IgD-negative memory B cell (primary cell): ENCODE results near the gene MRTFA. TPM values are rescaled to one million over a fixed set of nuclear protein-coding genes. Genes with fewer than 3 reads are reported as not detected.

Source experiments
- H3K27ac Mint-ChIP-seq, 3 donors: one replicate each; pipeline ENCODE4 v1.8.0; 2020 to 2022; ENCODE audit warnings: mild to moderate bottlenecking in 3 of 3, mixed read lengths in 3 of 3, moderate library complexity in 1 of 3
- H3K27me3 Mint-ChIP-seq: one replicate; pipeline ENCODE4 v1.8.0; 2021; ENCODE audit warnings: mixed read lengths
- H3K36me3 Mint-ChIP-seq: one replicate; pipeline ENCODE4 v1.8.0; 2020; ENCODE audit warnings: mild to moderate bottlenecking, mixed read lengths
- H3K4me1 Mint-ChIP-seq, 3 donors: one replicate each; pipeline ENCODE4 v1.8.0; 2020 to 2022; ENCODE audit warnings: mixed read lengths in 3 of 3, mild to moderate bottlenecking in 1 of 3
- H3K4me3 Mint-ChIP-seq, 4 donors: one replicate each; pipeline ENCODE4 v1.8.0; 2020 to 2022; ENCODE audit warnings: mild to moderate bottlenecking in 4 of 4, mixed read lengths in 4 of 4, moderate library complexity in 3 of 4
- H3K9me3 Mint-ChIP-seq, 3 donors: one replicate each; pipeline ENCODE4 v1.8.0; 2020 to 2021; ENCODE audit warnings: mixed read lengths in 3 of 3, mild to moderate bottlenecking in 1 of 3
- polyA plus RNA-seq: library from polyadenylated mRNA; unstranded; fragments of 300-500 nt; fragmentation: Illumina TruSeq; gene quantifications from one replicate; pipeline ENCODE4 v1.2.3, GENCODE V29; 2021

Gene MRTFA
- polyA plus RNA-seq, 1 donor from 2014 or later: 17.2 TPM

DNA sequence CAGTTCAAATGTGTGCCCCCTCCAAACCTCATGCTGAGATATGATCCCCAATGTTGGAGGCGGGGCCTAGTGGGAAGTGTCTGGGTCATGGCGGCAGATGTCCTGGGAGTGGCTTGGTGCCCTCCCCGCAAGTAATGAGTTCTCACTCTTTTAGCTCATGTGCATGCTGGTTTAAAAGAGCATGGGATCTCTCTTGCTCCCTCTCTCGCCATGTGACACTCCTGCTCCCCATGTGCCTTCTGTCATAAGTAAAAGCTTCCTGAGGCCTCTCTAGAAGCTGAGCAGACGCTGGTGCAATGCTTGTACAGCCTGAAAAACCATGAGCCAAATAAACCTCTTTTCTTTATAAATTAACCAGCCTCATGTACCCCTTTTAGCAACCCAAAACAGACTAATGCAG is 167.3 kb downstream of the MRTFA start:
- Mint-ChIP-seq H3K4me1 (peaks cover 7 to 14% (median 8%) of the 10 kb centered on the region in 3 donors), H3K4me3 (no peak overlapping the region), H3K36me3 (peaks cover 3% of the 10 kb centered on the region), H3K27ac (no peak overlapping the region), H3K9me3 (no peaks in the 10 kb centered on the region), H3K27me3 (no peaks in the 10 kb centered on the region)

DNA sequence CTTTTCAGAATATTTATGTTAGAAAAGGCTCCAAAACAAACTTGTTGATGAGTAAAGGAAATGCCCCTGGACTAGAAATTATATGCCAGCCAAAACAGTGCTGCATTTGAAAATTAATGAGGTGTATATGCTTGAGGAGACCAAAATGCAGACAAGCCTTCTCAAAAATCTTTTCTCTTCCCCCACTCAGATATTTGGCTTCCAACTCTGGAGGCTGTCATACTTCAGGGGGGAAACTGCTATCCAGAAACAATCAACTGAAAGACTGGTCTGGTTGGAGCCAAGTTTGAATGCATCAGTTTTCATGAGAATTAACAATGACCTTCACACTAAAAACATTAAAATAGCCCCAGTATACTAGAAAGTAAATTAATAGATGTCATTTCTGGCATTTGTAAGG is 167.9 kb downstream of the MRTFA start:
- no peaks in the 10 kb centered on the region for H3K27me3 Mint-ChIP-seq
- H3K4me1 Mint-ChIP-seq: peaks cover 8 to 16% (median 9%) of the 10 kb centered on the region in 3 donors
- peaks cover 3% of the 10 kb centered on the region for H3K36me3 Mint-ChIP-seq
- no peak overlapping the region for H3K27ac Mint-ChIP-seq
- no peak overlapping the region for H3K4me3 Mint-ChIP-seq
- no peaks in the 10 kb centered on the region for H3K9me3 Mint-ChIP-seq

DNA sequence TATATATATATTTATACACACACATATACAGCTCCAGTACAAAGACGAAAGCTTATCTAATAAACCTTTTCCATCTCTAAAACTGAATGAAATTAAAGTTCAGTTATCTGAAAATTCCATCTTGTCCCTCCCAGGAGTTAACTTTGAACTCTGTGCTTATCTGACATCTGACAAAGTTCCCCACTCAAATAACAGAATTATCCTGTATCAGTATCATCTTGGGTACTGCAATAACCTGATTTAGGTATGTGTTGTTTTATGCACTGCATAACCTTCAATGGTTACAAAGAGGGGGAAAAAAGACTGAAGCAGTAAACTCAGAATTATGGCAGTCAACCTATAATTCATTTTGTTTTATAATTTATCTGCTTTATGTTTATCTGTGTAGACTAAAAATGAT is 169.5 kb downstream of the MRTFA start:
- Mint-ChIP-seq H3K4me1 (peaks cover 12 to 23% (median 22%) of the 10 kb centered on the region in 3 donors), H3K36me3 (peaks cover 3% of the 10 kb centered on the region), H3K27ac (no peak overlapping the region), H3K4me3 (no peak overlapping the region), H3K9me3 (no peaks in the 10 kb centered on the region), H3K27me3 (no peaks in the 10 kb centered on the region)

DNA sequence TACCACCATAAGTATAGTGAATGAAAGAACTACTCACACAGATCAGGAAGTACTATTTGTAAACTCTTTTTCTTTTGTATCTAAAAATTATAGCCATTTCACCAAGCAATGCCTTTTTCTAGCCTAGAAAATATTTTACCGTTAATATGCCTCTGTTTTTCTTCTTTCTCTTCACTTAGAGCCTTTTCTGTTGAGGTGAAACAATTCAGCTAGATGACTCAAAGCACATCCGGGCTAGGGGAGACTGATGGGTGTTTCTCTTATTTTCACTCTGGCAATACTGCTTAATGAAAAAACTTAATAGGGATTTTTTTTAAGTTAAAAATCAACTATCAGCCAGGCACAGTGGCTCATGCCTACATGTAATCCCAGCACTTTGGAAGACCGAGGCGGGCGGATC is 172.8 kb downstream of the MRTFA start:
- Mint-ChIP-seq H3K4me3 (peak overlapping the region; percentile 95 to 99 (median 98)), H3K27ac (peak overlapping the region; percentile 85 to 97 (median 93)), H3K27me3 (no peaks in the 10 kb centered on the region), H3K36me3 (peaks cover 3% of the 10 kb centered on the region), H3K4me1 (peaks cover 32 to 41% (median 39%) of the 10 kb centered on the region in 3 donors), H3K9me3 (no peaks in the 10 kb centered on the region)

GRCh38 chr22:40463017-40463631 is 173.4 kb downstream of the MRTFA start:
- Mint-ChIP-seq H3K4me3 (peak overlapping the region; percentile 95 to 99 (median 98)), H3K4me1 (peaks cover 35 to 44% (median 43%) of the 10 kb centered on the region in 3 donors), H3K27ac (peak overlapping the region; percentile 85 to 97 (median 93)), H3K9me3 (no peaks in the 10 kb centered on the region), H3K27me3 (no peaks in the 10 kb centered on the region), H3K36me3 (peaks cover 3% of the 10 kb centered on the region)

DNA sequence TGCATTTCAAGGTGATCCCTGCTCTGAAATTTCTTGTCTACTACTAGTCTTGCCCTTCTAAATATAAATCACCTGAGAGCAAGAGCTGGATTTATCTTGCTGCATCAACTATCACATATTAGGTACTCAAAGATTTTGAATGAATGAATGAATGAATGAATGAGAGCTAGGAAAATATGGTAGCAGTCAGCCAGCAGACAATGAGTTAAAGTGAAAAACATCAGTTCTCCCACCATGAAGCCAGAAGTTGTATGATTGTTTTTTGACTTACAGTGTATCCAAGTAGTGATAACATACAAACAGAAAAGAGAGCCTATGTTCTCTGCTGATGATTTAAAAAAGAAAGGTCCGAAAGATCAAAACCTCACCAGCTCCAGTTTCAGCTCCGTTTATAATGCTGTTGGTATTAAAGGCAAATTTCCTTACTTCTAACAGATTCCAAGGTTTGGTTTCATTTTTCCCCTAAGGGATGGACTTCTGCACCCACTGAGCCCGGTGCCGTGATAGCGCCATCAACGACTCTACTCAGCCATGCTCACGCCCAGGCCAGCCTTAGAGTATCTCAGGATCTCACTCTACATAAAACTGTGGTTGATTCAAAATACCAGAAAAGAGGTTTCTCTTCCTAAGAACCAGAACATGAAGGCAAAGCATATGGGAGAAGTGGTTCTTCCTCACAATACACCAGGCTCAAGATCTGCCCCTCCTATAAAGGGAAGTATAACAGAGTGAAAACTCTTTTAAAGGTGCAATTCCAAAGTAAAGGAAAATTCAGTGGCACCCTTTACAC is 174.1 kb downstream of the MRTFA start:
- Mint-ChIP-seq H3K4me1 (peaks cover 42 to 50% (median 48%) of the 10 kb centered on the region in 3 donors), H3K9me3 (no peaks in the 10 kb centered on the region), H3K4me3 (peak overlapping the region; percentile 95 to 99 (median 98)), H3K27ac (peak overlapping the region; percentile 85 to 97 (median 93)), H3K27me3 (no peaks in the 10 kb centered on the region), H3K36me3 (peaks cover 3% of the 10 kb centered on the region)

DNA sequence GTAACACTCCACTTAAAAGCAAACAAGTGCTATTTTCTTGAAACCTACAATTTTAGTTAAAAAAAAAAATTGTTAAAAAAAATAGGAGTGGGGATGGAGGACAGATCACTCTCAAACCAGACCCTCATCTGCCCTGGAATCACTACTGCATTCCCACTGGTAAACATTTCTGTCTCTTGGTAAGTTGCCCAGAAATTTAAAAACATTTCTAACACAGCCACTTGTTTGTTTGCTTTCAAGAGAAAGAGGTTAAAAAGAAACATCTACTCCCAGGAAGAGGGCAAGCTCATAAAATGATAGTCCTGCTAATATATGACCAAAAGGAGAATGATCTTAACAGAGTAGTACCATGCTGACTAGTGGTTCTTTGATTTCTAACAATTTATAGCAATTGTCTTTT is 182.8 kb downstream of the MRTFA start:
- Mint-ChIP-seq H3K36me3 (peaks cover 4% of the 10 kb centered on the region), H3K9me3 (no peaks in the 10 kb centered on the region), H3K27me3 (no peaks in the 10 kb centered on the region), H3K4me1 (peaks cover 39 to 49% (median 49%) of the 10 kb centered on the region in 3 donors), H3K4me3 (peak overlapping the region in 1 of 4 donors; percentile 9), H3K27ac (peak overlapping the region in 1 of 3 donors; percentile 47)

GRCh38 chr22:40452730-40453487 is 183.6 kb downstream of the MRTFA start:
- Mint-ChIP-seq H3K4me1 (peaks cover 36 to 46% (median 46%) of the 10 kb centered on the region in 3 donors), H3K4me3 (peak overlapping the region in 1 of 4 donors; percentile 30), H3K9me3 (no peaks in the 10 kb centered on the region), H3K27me3 (no peaks in the 10 kb centered on the region), H3K27ac (peak overlapping the region in 1 of 3 donors; percentile 47), H3K36me3 (peaks cover 4% of the 10 kb centered on the region)

GRCh38 chr22:40451210-40451609 is 185.3 kb downstream of the MRTFA start:
- Mint-ChIP-seq H3K36me3 (peaks cover 1% of the 10 kb centered on the region), H3K9me3 (no peaks in the 10 kb centered on the region), H3K27me3 (no peaks in the 10 kb centered on the region), H3K4me3 (peak overlapping the region in 2 of 4 donors; percentile 32 to 34), H3K4me1 (peaks cover 36 to 52% (median 43%) of the 10 kb centered on the region in 3 donors), H3K27ac (peak overlapping the region; percentile 47 to 79 (median 70))

DNA sequence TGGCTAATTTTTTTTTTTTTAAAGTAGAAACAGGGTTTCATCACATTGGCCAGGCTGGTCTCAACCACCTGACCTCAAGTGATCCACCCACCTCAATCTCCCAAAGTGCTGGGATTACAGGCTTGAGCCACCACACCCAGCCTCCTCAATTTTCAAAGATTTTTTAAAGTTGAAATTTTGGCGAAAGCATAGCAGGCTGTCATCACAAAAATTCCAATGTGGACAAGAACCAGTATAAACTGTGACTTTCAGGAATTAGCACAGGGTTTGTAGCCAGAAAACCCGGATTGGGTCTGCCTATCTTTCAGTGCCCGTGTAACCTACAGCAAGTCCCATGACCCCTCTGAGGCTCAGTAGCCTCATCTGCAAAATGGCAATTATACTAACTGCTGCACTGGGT is 185.9 kb downstream of the MRTFA start:
- Mint-ChIP-seq H3K4me1 (peaks cover 38 to 58% (median 47%) of the 10 kb centered on the region in 3 donors), H3K9me3 (no peaks in the 10 kb centered on the region), H3K4me3 (no peak overlapping the region), H3K27ac (peak overlapping the region in 1 of 3 donors; percentile 70), H3K27me3 (no peaks in the 10 kb centered on the region), H3K36me3 (peaks cover 1% of the 10 kb centered on the region)

DNA sequence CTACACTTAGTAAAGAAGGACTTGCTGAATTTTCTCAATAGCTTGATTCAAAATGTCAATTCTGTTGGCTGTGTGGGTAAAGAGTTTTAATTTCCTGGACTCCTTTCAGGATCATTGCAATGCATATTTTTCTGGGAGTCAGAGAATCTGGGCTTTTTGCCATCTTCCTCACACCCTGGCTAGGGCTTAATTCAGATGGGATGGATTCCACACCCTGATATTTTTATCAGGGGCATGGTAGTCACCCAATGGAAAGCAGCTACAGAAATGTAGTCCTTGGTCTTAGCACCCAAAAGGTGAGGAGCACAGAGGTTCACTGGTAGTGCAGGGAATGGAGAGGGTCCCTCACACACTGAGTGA is 186.9 kb downstream of the MRTFA start:
- Mint-ChIP-seq H3K4me3 (peak overlapping the region in 2 of 4 donors; percentile 12 to 18), H3K27ac (no peak overlapping the region), H3K36me3 (peaks cover 4% of the 10 kb centered on the region), H3K9me3 (no peaks in the 10 kb centered on the region), H3K27me3 (no peaks in the 10 kb centered on the region), H3K4me1 (peaks cover 36 to 63% (median 49%) of the 10 kb centered on the region in 3 donors)

DNA sequence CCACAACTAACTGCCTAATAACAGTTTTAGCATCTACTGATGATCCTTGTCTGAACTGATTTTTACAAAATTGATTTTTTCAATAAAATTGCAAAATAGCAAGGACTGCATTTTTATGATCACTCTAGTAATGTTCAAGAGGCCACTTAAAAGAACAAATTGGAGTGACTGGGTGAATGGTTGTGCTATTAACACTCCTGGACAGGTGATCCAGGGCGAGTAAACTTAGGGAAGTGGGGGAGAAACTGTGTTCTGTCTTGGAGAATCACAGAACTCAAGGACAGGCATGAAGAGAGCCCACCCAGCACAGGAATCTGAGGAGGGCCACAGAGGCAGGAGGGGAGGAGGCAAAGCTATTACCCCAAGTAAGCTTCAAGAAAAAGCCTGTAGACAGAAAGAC is 190.3 kb downstream of the MRTFA start:
- Mint-ChIP-seq H3K9me3 (no peaks in the 10 kb centered on the region), H3K36me3 (peaks cover 7% of the 10 kb centered on the region), H3K27me3 (no peaks in the 10 kb centered on the region), H3K4me3 (no peak overlapping the region), H3K4me1 (peaks cover 38 to 68% (median 45%) of the 10 kb centered on the region in 3 donors), H3K27ac (peak overlapping the region in 2 of 3 donors; percentile 78 to 79)

GRCh38 chr22:40444178-40444831 is 192.2 kb downstream of the MRTFA start:
- Mint-ChIP-seq H3K27me3 (no peaks in the 10 kb centered on the region), H3K4me3 (peak overlapping the region in 1 of 4 donors; percentile 63), H3K36me3 (peaks cover 7% of the 10 kb centered on the region), H3K9me3 (no peaks in the 10 kb centered on the region), H3K27ac (peak overlapping the region in 2 of 3 donors; percentile 42 to 99), H3K4me1 (peaks cover 41 to 64% (median 46%) of the 10 kb centered on the region in 3 donors)

DNA sequence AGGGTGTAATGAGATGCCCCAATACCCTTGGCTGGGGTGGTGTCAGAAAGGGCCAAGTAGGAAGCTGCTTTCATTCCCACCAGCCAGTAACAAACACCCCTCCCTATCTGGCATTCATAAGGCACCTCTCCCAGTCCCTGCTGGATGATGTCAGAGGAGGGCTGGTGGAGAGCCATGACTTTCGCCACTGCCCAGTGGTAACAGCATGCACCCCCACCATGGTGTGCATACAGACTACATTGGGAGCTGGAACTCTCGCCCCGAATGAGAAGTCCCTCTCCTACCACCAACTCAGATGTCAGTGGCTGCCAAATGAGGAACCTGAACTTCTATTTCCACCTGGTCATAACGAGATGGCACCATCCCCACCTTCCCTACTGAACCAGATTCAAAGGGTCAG is 192.8 kb downstream of the MRTFA start:
- Mint-ChIP-seq H3K27ac (peak overlapping the region; percentile 42 to 99 (median 47)), H3K9me3 (no peaks in the 10 kb centered on the region), H3K27me3 (no peaks in the 10 kb centered on the region), H3K36me3 (peaks cover 7% of the 10 kb centered on the region), H3K4me3 (no peak overlapping the region), H3K4me1 (peaks cover 42 to 66% (median 47%) of the 10 kb centered on the region in 3 donors)
